WI38 (cell line): ENCODE data around the gene MPP2.

Experiments
- H3K4me3 ChIP-seq: 2 replicates; pipeline ENCODE4 v1.5.1; 2011; ENCODE audit warnings: low read depth, mild to moderate bottlenecking, control low read depth, low read length
- TF ChIP-seq, protein P1 (sequence below): IDR thresholded peaks from 2 replicates; pipeline ENCODE4 v1.5.1; 2012; ENCODE audit warnings: low read depth, mild to moderate bottlenecking, control low read depth, low read length

The MPP2 gene, protein sequence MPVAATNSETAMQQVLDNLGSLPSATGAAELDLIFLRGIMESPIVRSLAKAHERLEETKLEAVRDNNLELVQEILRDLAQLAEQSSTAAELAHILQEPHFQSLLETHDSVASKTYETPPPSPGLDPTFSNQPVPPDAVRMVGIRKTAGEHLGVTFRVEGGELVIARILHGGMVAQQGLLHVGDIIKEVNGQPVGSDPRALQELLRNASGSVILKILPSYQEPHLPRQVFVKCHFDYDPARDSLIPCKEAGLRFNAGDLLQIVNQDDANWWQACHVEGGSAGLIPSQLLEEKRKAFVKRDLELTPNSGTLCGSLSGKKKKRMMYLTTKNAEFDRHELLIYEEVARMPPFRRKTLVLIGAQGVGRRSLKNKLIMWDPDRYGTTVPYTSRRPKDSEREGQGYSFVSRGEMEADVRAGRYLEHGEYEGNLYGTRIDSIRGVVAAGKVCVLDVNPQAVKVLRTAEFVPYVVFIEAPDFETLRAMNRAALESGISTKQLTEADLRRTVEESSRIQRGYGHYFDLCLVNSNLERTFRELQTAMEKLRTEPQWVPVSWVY

DNA sequence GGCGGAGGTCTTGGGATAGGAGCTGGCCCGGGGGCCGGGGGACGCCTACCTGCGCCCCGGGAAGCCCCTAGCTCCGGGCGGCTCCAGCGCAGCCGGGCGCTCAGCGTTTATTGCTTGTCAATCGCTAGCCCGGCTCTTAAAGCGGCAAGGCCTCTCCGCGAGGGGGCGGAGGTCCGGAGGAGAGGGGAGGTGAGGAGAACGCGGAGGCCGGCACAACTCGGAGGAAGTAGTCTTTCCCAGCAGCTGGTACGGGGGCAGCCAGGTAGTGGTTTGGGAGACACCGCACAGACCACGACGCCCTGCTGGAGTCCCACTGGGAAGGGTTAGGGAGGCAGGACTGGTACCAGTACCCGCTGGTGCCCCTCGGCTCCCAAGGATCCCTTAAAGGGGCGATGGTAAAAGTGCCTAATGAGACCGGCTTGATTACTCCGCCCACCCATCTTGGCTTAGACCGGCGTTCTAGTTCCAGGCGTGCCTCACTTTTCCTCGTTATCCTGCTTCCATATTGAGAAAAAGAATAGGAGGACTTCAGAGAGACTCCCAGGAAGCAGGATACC lies at the start of gene MPP2:
Gene MPP2 (minus strand): TSS at position 112 of the 557 bp plus-strand sequence. CDS start 3,076 bp downstream, outside the sequence.
- TF ChIP-seq, protein P1, sequence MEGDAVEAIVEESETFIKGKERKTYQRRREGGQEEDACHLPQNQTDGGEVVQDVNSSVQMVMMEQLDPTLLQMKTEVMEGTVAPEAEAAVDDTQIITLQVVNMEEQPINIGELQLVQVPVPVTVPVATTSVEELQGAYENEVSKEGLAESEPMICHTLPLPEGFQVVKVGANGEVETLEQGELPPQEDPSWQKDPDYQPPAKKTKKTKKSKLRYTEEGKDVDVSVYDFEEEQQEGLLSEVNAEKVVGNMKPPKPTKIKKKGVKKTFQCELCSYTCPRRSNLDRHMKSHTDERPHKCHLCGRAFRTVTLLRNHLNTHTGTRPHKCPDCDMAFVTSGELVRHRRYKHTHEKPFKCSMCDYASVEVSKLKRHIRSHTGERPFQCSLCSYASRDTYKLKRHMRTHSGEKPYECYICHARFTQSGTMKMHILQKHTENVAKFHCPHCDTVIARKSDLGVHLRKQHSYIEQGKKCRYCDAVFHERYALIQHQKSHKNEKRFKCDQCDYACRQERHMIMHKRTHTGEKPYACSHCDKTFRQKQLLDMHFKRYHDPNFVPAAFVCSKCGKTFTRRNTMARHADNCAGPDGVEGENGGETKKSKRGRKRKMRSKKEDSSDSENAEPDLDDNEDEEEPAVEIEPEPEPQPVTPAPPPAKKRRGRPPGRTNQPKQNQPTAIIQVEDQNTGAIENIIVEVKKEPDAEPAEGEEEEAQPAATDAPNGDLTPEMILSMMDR: 0 out of 2 replicates have a peak, but pooled peaks have one; percentile 16
- peak within 1 kb of the TSS; percentile 59 for H3K4me3 ChIP-seq

DNA sequence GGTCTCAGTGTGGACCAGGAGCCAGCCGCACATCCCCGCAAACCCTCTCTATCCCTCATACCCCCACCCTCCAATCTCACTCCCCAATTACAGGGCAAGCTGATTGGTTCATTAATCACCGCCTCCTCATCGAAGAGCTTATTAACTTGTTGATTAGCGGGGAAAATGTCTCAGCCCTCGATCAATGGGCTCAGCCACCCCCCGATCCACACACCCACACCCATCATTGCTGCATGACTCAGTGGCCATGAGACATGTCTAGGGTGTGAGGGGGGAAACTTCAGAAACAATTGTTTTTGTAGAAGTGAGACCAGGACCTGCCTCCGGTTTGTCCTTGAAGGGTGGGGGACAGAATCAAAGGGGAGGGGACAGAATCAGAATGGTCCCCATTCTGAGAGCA lies 48.9 kb upstream of the MPP2 start:
- no peak overlapping the region for H3K4me3 ChIP-seq
- TF ChIP-seq, protein P1: no peak

DNA sequence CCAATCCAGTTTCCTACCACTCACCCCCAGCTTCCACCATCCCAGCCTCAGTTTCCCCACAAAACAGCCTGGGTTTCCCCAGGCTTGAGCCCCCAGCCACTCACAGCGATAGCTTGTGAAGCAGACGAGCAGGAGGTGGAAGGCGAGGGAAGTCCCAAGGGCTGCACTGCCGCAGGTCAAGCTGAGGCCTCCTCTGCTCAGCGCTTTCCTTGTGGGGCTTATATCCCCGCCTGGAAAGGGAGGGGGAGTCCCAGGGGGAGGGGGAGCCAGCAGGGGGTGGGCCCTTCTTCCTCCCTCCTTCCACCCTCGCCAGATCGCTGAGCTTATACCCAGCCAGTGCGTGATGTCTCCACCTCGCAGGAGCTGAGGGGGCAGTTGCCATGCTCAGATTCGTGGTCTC lies 46.4 kb upstream of the MPP2 start, which contains the start of gene PYY:
Gene PYY (minus strand): TSS at position 195 of the 400 bp plus-strand sequence. CDS start 457 bp downstream, outside the sequence.
- no peak within 1 kb of the TSS for H3K4me3 ChIP-seq
- TF ChIP-seq, protein P1: no peak

DNA sequence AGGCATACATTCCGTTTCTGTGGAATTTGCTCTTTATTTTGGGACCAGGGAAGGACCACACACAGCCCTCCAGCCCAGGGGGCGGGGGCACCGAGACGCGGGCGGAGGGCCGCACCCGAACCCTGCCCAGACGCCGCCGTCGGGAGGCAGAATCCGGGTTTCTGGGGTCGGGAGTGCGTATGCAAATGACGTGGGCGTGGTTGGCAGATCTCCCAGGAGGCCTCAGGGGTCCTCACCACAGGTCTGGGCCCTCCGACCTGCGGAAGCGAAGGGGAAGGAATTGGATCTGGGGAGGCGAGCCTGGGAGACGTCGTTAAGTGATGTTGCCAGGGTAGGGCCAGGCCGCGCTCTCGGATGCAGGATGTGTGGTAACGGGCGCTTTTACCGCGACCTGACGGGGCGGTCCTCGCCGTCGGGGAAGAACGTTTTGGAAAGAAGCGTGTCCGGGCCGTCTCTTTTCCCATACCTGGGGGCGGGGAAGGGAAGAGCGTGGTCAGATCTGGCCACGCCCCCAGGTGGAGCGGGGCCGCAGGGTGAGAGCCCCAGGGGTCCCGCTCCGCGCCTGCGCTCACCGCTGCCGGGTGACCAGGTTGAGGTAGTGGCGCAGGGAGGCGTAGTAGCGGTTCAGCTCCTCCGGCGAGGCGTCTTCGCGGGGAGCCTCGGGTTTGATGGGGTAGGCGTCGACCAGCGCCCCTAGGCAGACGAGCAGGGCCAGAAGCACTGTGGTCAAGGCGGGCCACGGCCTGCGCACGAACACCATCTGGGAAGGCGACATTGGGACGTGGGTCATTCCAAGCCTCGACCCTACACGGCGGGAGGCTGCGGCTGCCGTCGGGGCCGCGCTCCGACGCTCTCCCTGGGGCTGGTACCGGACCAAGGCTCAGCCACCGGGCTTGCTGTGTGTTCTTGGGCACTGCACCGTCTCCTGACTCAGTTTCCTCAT lies 45.7 kb upstream of the MPP2 start:
- no peak overlapping the region for H3K4me3 ChIP-seq
- TF ChIP-seq, protein P1: no peak

DNA sequence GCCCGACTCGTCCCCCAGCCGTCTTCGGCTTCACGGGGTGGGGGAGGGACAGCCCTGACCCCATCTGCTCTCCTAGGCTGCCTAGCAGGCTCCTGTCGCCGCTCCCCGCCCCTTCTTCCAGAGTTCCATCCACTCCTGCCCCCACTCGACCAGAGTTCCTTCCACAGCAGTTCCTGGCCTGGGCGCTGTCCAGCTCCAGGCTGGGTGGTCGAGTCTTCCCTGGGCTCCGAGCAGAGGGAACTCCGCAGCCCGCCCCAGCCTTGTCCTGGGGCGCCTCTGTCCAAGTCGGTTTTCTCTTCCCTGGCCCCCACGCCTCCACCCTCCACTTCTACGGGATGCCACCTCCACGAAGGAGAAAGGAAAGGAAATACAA lies 45.0 kb upstream of the MPP2 start:
- H3K4me3 ChIP-seq: no peak overlapping the region
- TF ChIP-seq, protein P1: no peak

DNA sequence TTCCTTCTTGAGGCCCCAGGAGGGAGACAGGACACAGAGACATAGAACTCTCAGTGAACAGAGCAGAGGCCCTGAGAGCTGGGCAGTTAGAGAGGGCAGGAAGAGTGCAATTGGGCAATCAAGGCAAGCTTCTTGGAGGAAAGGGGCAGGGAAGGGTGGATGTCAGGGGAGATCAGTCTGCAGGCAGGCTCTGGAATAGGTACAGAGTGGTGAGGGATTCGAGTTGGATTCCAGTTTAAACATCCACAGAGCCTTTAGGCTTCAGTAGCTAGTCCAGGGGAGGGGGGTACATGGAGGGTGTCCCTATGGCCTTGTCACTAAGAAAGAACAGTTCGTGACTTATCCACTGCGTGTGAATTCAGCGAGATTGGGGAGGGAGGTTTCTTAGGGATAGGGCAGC lies 44.4 kb upstream of the MPP2 start:
- TF ChIP-seq, protein P1: no peak
- H3K4me3 ChIP-seq: no peak overlapping the region
